ENCODE measurements around the gene MED29. TPM values are rescaled to one million over a fixed set of nuclear protein-coding genes. Genes with fewer than 3 reads are reported as not detected.
A peak's percentile ranks its signal among the peaks of the same experiment; 100 is the strongest.

MED29 gene
- total and polyA plus RNA-seq, 2 experiments from 2014 or later, result 26.1 to 62.0 TPM

GRCh38 chr19:39384839-39385568 lies 6.2 kb upstream of the MED29 start:
- H2AFZ ChIP-seq, result no peak overlapping the region
- H3K27ac ChIP-seq (ENCODE audit: low read depth), result peak overlapping the region; percentile 59; the same call in 1 of the 2 replicates
- H3K4me3 ChIP-seq, result no peak overlapping the region
- H3K9me3 Mint-ChIP-seq, result no peaks in the 10 kb centered on the region
- peak; percentile 24 for ATAC-seq
- H3K27ac Mint-ChIP-seq, result no peak overlapping the region; the same call in 1 of the 2 replicates
- H3K27me3 Mint-ChIP-seq (ENCODE audit: insufficient read depth, low read depth, poor library complexity), result peaks cover 24% of the 10 kb centered on the region
- TF ChIP-seq ETS1 (IDR thresholded peaks at IDR 0.05), result no peak
- no peak for TF ChIP-seq REST (IDR thresholded peaks at IDR 0.05; ENCODE audit: unreplicated experiment)
- no peak for TF ChIP-seq EZH2phosphoT487 (IDR thresholded peaks at IDR 0.05; ENCODE audit: unreplicated experiment)
- no peak for TF ChIP-seq ZNF331 (CRISPR knock-in tag; IDR thresholded peaks at IDR 0.05; ENCODE audit: low read depth)
- no peak for TF ChIP-seq STAT1 (IDR thresholded peaks at IDR 0.05; ENCODE audit: unreplicated experiment)
- no peak for TF ChIP-seq ZNF114 (CRISPR knock-in tag; IDR thresholded peaks at IDR 0.05)
- no peak for TF ChIP-seq EZH2 (IDR thresholded peaks at IDR 0.05; ENCODE audit: low read depth, unreplicated experiment)
- H4K20me1 ChIP-seq (replicated peaks; ENCODE audit: insufficient read depth), result peaks cover 22% of the 10 kb centered on the region
- no peaks in the 10 kb centered on the region for H3K9me2 ChIP-seq (ENCODE audit: insufficient read depth)
- no peaks in the 10 kb centered on the region for H3K27me3 ChIP-seq (ENCODE audit: insufficient read depth)
- peak; percentile 31 for DNase-seq (ENCODE audit: low spot score)
- H3K4me1 ChIP-seq (ENCODE audit: insufficient read depth), result peaks cover 9% of the 10 kb centered on the region
- H3K36me3 Mint-ChIP-seq (ENCODE audit: low read depth), result peaks cover 81% of the 10 kb centered on the region
- peaks cover 12% of the 10 kb centered on the region; the same call in 1 of the 2 replicates for H3K36me3 ChIP-seq (ENCODE audit: insufficient read depth)
- no peak overlapping the region for H3K4me3 Mint-ChIP-seq
- peaks cover 14% of the 10 kb centered on the region; the same call in 1 of the 2 replicates for H3F3A ChIP-seq (replicated peaks; ENCODE audit: low read depth)
- no peak overlapping the region for H3K4me2 ChIP-seq
- peaks cover 11% of the 10 kb centered on the region for H3K4me1 Mint-ChIP-seq
- H3K79me2 ChIP-seq (replicated peaks; ENCODE audit: insufficient read depth), result no peaks in the 10 kb centered on the region; the same call in 1 of the 2 replicates

GRCh38 chr19:39385629-39386411 lies 5.4 kb upstream of the MED29 start:
- no peak for ATAC-seq
- H3K27ac Mint-ChIP-seq, result peak overlapping the region; percentile 20; the same call in 1 of the 2 replicates
- no peak for TF ChIP-seq ZNF114 (CRISPR knock-in tag; IDR thresholded peaks at IDR 0.05)
- TF ChIP-seq JUNB (IDR thresholded peaks at IDR 0.05; ENCODE audit: unreplicated experiment), result no peak
- TF ChIP-seq POLR2AphosphoS5 (IDR thresholded peaks at IDR 0.05; ENCODE audit: low read depth), result no peak; the same call in 1 of the 2 replicates
- TF ChIP-seq EZH2phosphoT487 (IDR thresholded peaks at IDR 0.05; ENCODE audit: unreplicated experiment), result no peak

More at GRCh38 chr19:39385629-39386411, 5.4 kb upstream of the MED29 start:
- no peak for DNase-seq (ENCODE audit: low spot score)
- H3K27me3 ChIP-seq (ENCODE audit: insufficient read depth), result no peaks in the 10 kb centered on the region
- H3K9me3 Mint-ChIP-seq, result no peaks in the 10 kb centered on the region
- H3K4me3 Mint-ChIP-seq, result no peak overlapping the region; the same call in 2 of the 3 replicates
- peaks cover 76% of the 10 kb centered on the region for H3K36me3 Mint-ChIP-seq (ENCODE audit: low read depth)
- H3K27ac ChIP-seq (ENCODE audit: low read depth), result peak overlapping the region; percentile 76; the same call in 1 of the 2 replicates
- H3K9me2 ChIP-seq (ENCODE audit: insufficient read depth), result no peaks in the 10 kb centered on the region
- H3K27me3 Mint-ChIP-seq (ENCODE audit: insufficient read depth, low read depth, poor library complexity), result peaks cover 25% of the 10 kb centered on the region
- no peak overlapping the region for H3K4me2 ChIP-seq
- peaks cover 11% of the 10 kb centered on the region; the same call in 1 of the 2 replicates for H3K36me3 ChIP-seq (ENCODE audit: insufficient read depth)
- no peak overlapping the region for H3K4me3 ChIP-seq
- peaks cover 16% of the 10 kb centered on the region for H3K4me1 Mint-ChIP-seq
- no peaks in the 10 kb centered on the region; the same call in 1 of the 2 replicates for H3K79me2 ChIP-seq (replicated peaks; ENCODE audit: insufficient read depth)
- peaks cover 12% of the 10 kb centered on the region for H3K4me1 ChIP-seq (ENCODE audit: insufficient read depth)
- H3F3A ChIP-seq (replicated peaks; ENCODE audit: low read depth), result peaks cover 19% of the 10 kb centered on the region; the same call in 1 of the 2 replicates
- peaks cover 22% of the 10 kb centered on the region for H4K20me1 ChIP-seq (replicated peaks; ENCODE audit: insufficient read depth)
- H2AFZ ChIP-seq, result no peak overlapping the region
